ENCODE results near the gene SFMBT2.

DNA sequence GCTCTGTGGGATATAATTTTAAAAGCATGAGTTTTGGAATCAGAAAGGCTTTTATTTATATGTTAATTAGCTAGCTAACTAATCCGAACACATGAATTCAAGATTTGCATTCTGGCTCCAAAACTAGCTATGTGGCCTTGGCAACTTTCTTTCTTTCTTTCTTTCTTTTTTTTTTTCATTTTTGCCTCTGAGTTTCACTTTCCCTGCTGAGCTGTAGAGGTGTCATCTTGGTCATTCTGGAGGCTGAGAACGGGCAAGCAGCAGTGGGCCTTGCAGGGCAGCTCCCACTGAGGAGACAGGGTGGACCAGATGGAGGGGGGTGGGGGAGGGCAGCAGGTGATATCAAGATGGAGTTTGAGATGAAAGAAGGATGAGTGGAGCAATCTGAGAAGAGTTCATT lies 24.8 kb upstream of the SFMBT2 start:
- TF ChIP-seq POLR2AphosphoS5 (IDR thresholded peaks at IDR 0.05; ENCODE audit: low read depth, low read length) (no peak), TAF1 (IDR thresholded peaks at IDR 0.05; ENCODE audit: borderline replicate concordance, low read depth, low read length) (no peak), POLR2A (IDR thresholded peaks at IDR 0.05; ENCODE audit: low read depth, low read length) (no peak)

All from GM12892 (cell line).